Measurements from ENCODE around the gene NDNF. TPM values are rescaled to one million over a fixed set of nuclear protein-coding genes. Genes with fewer than 3 reads are reported as not detected.

The NDNF gene
- total RNA-seq, 1 donor from 2014 or later = 25.4 TPM

GRCh38 chr4:121079376-121079775 lies 7.0 kb upstream of the NDNF start:
- no peak for TF ChIP-seq CTCF (conservative IDR thresholded peaks at IDR 0.05)
- no peak for DNase-seq (ENCODE audit: low read depth, low spot score)
- Mint-ChIP-seq H3K27ac (ENCODE audit: unreplicated experiment) (no peak overlapping the region), H3K36me3 (ENCODE audit: low read depth) (no peaks in the 10 kb centered on the region), H3K4me3 (no peak overlapping the region), H3K9me3 (no peaks in the 10 kb centered on the region), H3K4me1 (no peaks in the 10 kb centered on the region), H3K27me3 (ENCODE audit: low read depth) (peaks cover 26% of the 10 kb centered on the region)

DNA sequence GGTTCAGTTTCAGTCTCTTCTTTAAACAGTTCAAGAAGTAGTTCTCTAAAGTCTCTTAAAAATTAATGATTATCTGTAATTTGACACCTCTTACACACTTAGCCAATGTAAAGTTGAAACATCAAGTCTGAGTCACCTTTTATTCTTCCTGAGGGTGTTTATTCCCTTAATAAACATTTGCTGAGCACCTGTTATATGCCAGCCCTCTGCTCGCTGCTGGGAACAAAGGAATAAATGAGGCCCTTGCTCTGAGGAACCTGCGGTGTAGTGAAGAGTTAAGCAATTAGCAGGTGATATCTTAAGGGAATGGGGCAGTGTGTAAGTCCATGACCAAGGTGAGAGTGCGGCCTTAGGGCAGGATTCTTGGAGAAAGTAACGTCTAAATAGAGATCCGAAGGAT lies 5.2 kb upstream of the NDNF start:
- no peak for DNase-seq (ENCODE audit: low read depth, low spot score)

DNA sequence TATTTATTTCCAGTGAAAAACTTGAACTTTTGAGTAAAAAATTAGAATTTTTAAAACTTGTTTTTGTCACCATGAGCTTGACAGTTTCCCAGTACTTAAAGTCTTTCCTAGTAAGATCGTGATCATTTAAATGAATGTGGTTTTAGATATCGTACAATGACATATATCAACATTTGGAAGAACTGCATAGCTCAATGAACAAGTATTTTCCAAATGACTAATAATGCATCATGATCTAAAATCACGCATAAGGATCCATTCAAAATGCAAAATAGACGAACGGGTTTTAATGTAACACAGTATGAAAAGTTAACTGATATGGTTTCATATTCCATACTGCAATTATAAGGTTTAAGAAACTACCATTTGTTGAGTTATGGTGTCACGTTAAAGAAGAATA lies 4.1 kb upstream of the NDNF start:
- H3K4me1 Mint-ChIP-seq = peaks cover 10% of the 10 kb centered on the region
- no peak for TF ChIP-seq CTCF (conservative IDR thresholded peaks at IDR 0.05)
- no peaks in the 10 kb centered on the region for H3K36me3 Mint-ChIP-seq (ENCODE audit: low read depth)
- no peak for DNase-seq (ENCODE audit: low read depth, low spot score)
- H3K4me3 Mint-ChIP-seq = no peak overlapping the region
- no peaks in the 10 kb centered on the region for H3K9me3 Mint-ChIP-seq
- H3K27ac Mint-ChIP-seq (ENCODE audit: unreplicated experiment) = no peak overlapping the region
- H3K27me3 Mint-ChIP-seq (ENCODE audit: low read depth) = peaks cover 51% of the 10 kb centered on the region

More for the DNA sequence above, 5.2 kb upstream of the NDNF start:
- H3K4me1 Mint-ChIP-seq = peaks cover 7% of the 10 kb centered on the region
- no peak for TF ChIP-seq CTCF (conservative IDR thresholded peaks at IDR 0.05)
- no peak overlapping the region for H3K27ac Mint-ChIP-seq (ENCODE audit: unreplicated experiment)
- no peak overlapping the region for H3K4me3 Mint-ChIP-seq
- peaks cover 44% of the 10 kb centered on the region for H3K27me3 Mint-ChIP-seq (ENCODE audit: low read depth)
- no peaks in the 10 kb centered on the region for H3K9me3 Mint-ChIP-seq
- no peaks in the 10 kb centered on the region for H3K36me3 Mint-ChIP-seq (ENCODE audit: low read depth)

DNA sequence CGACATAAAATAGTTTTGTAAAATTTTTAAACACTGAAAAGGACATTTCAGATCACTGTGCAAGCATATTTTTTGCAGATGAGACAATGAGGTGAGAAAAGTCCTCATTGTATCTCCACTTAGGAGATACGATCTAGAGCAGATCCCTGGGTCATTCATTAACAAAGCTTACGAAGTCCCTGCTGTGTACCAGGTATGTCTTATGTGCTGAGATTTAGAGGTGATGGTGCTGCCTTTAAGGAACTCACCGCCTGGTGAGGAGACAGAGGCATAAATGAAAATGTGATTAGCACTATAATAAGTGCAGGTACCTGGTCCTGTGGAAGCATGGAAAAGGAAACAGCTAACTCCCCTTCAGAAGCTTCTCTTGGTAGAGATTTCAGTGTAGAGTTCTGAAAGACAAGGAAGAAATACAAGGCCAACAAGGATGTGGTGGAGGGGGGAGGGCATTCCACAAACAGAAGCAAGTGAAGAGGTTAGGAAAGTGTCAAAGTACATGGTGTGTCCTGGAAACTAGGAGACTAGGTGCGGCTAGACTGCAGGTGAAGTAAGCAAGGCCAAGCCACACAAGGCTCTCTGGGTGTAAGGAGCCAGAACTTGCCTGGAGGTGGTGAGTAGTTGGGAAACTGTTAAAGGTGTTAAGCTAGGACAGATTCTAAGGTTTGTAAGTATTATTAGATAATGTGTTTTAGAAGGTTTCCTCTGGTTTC lies 1.5 kb upstream of the NDNF start:
- no peak for TF ChIP-seq CTCF (conservative IDR thresholded peaks at IDR 0.05)
- Mint-ChIP-seq H3K27me3 (ENCODE audit: low read depth) (peaks cover 71% of the 10 kb centered on the region), H3K9me3 (no peaks in the 10 kb centered on the region), H3K4me3 (peak overlapping the region; percentile 56), H3K4me1 (peaks cover 28% of the 10 kb centered on the region), H3K27ac (ENCODE audit: unreplicated experiment) (no peak overlapping the region), H3K36me3 (ENCODE audit: low read depth) (no peaks in the 10 kb centered on the region)
- no peak for DNase-seq (ENCODE audit: low read depth, low spot score)

- peaks cover 30% of the 10 kb centered on the region for H3K4me1 Mint-ChIP-seq
- peak overlapping the region; percentile 97 for H3K4me3 Mint-ChIP-seq
- no peaks in the 10 kb centered on the region for H3K36me3 Mint-ChIP-seq (ENCODE audit: low read depth)
- H3K27me3 Mint-ChIP-seq (ENCODE audit: low read depth) = peaks cover 76% of the 10 kb centered on the region
- no peak for DNase-seq (ENCODE audit: low read depth, low spot score)
- TF ChIP-seq CTCF (conservative IDR thresholded peaks at IDR 0.05) = no peak
- peak overlapping the region; percentile 96 for H3K27ac Mint-ChIP-seq (ENCODE audit: unreplicated experiment)
- no peaks in the 10 kb centered on the region for H3K9me3 Mint-ChIP-seq
Measured at GRCh38 chr4:121073004-121073435, 685 bp upstream of the NDNF start.
